Activated gamma-delta T cell treated with Interleukin-2 at 50 U/mL for 16 hours (primary cell): ENCODE data around the gene LRRC7.
"Not testable (repeated sequence)": the region's sequence is repeated elsewhere in the genome, so short reads cannot be mapped to it uniquely, and the experiment has no call there.

ENCODE experiments used
- DNase-seq: peaks from one replicate; pipeline ENCODE4 v3.0.0-alpha.2; 2020

Gene LRRC7

GRCh38 chr1:69911301-69911801, 343.6 kb downstream of the LRRC7 start:
- no peak for DNase-seq

- DNase-seq, result no peak
Observed at GRCh38 chr1:69913977-69914376, 346.3 kb downstream of the LRRC7 start.

- no peak for DNase-seq
Observed at GRCh38 chr1:69914976-69915765, 347.4 kb downstream of the LRRC7 start.

GRCh38 chr1:69919129-69919921, 351.6 kb downstream of the LRRC7 start:
- DNase-seq, result no peak

- no peak for DNase-seq
Observed at GRCh38 chr1:69919922-69920273, 352.2 kb downstream of the LRRC7 start.

GRCh38 chr1:69920426-69920825, 352.7 kb downstream of the LRRC7 start:
- DNase-seq, result no peak

GRCh38 chr1:69921486-69921885, 353.8 kb downstream of the LRRC7 start:
- DNase-seq, result no peak

GRCh38 chr1:69928234-69928633, 360.5 kb downstream of the LRRC7 start:
- not testable (repeated sequence) for DNase-seq

GRCh38 chr1:69929308-69930057, 361.8 kb downstream of the LRRC7 start:
- no peak for DNase-seq

GRCh38 chr1:69930396-69930795, 362.7 kb downstream of the LRRC7 start:
- no peak for DNase-seq

GRCh38 chr1:69932760-69933159, 365.0 kb downstream of the LRRC7 start:
- no peak for DNase-seq

GRCh38 chr1:69940231-69940630, 372.5 kb downstream of the LRRC7 start:
- DNase-seq, result no peak

GRCh38 chr1:69940816-69941215, 373.1 kb downstream of the LRRC7 start:
- DNase-seq, result no peak

GRCh38 chr1:69943030-69943429, 375.3 kb downstream of the LRRC7 start:
- DNase-seq, result no peak

- DNase-seq, result no peak
Observed at GRCh38 chr1:69946935-69947334, 379.2 kb downstream of the LRRC7 start.

GRCh38 chr1:69947837-69948236, 380.1 kb downstream of the LRRC7 start:
- no peak for DNase-seq

- no peak for DNase-seq
Observed at GRCh38 chr1:69952676-69953075, 385.0 kb downstream of the LRRC7 start.

- DNase-seq, result not testable (repeated sequence)
Observed at GRCh38 chr1:69962452-69962851, 394.7 kb downstream of the LRRC7 start.

- no peak for DNase-seq
Observed at GRCh38 chr1:69967245-69967766, 399.6 kb downstream of the LRRC7 start.

- no peak for DNase-seq
Observed at GRCh38 chr1:69976896-69977295, 409.2 kb downstream of the LRRC7 start.

GRCh38 chr1:69982992-69983391, 415.3 kb downstream of the LRRC7 start:
- no peak for DNase-seq

GRCh38 chr1:69985376-69985775, 417.7 kb downstream of the LRRC7 start:
- no peak for DNase-seq

GRCh38 chr1:69985901-69986439, 418.2 kb downstream of the LRRC7 start:
- no peak for DNase-seq
